Activated CD4-positive, alpha-beta T cell treated with anti-CD3 and anti-CD28 coated beads, Interleukin-2, amount 10 ng/mL, durations not matched to agents 7 days and 5 days (primary cell): ENCODE data around the gene KDM6A. TPM values are rescaled to one million over a fixed set of nuclear protein-coding genes. Genes with fewer than 3 reads are reported as not detected.
"Not testable (repeated sequence)": the region's sequence is repeated elsewhere in the genome, so short reads cannot be mapped to it uniquely, and the experiment has no call there.

Source experiments
- CTCF ChIA-PET: fragments of 350-600 bp; sonication (Branson Sonifier 250); formaldehyde crosslinking; loops from one replicate; lab custom pipeline; 2021; ENCODE audit warnings: antibody characterized with exemption; lab: Charles Lee
- POLR2A ChIA-PET: fragments of 350-600 bp; sonication (Branson Sonifier 250); formaldehyde crosslinking; loops from one replicate; lab custom pipeline; 2021; ENCODE audit warnings: antibody characterized with exemption; lab: Charles Lee
- DNase-seq: peaks from one replicate; pipeline ENCODE4 v3.0.0-alpha.2; 2020
- H3K27ac Mint-ChIP-seq: one replicate; pipeline ENCODE4 v1.8.0; 2021; ENCODE audit warnings: mild to moderate bottlenecking, moderate library complexity, mixed read lengths
- H3K27me3 Mint-ChIP-seq: one replicate; pipeline ENCODE4 v1.8.0; 2021; ENCODE audit warnings: mixed read lengths
- H3K36me3 Mint-ChIP-seq: one replicate; pipeline ENCODE4 v1.8.0; 2021; ENCODE audit warnings: low read depth, mixed read lengths
- H3K4me1 Mint-ChIP-seq: one replicate; pipeline ENCODE4 v1.8.0; 2021; ENCODE audit warnings: mixed read lengths
- H3K4me3 Mint-ChIP-seq: one replicate; pipeline ENCODE4 v1.8.0; 2021; ENCODE audit warnings: mild to moderate bottlenecking, moderate library complexity, mixed read lengths
- H3K9me3 Mint-ChIP-seq: one replicate; pipeline ENCODE4 v1.8.0; 2021; ENCODE audit warnings: mixed read lengths
- total RNA-seq, 2 experiments: library from RNA; stranded (reverse); gene quantifications; one replicate each; pipeline ENCODE4 v1.2.3, GENCODE V29; 2021

KDM6A gene
- total RNA-seq, 2 experiments from 2014 or later, result 26.6 to 27.6 TPM

DNA sequence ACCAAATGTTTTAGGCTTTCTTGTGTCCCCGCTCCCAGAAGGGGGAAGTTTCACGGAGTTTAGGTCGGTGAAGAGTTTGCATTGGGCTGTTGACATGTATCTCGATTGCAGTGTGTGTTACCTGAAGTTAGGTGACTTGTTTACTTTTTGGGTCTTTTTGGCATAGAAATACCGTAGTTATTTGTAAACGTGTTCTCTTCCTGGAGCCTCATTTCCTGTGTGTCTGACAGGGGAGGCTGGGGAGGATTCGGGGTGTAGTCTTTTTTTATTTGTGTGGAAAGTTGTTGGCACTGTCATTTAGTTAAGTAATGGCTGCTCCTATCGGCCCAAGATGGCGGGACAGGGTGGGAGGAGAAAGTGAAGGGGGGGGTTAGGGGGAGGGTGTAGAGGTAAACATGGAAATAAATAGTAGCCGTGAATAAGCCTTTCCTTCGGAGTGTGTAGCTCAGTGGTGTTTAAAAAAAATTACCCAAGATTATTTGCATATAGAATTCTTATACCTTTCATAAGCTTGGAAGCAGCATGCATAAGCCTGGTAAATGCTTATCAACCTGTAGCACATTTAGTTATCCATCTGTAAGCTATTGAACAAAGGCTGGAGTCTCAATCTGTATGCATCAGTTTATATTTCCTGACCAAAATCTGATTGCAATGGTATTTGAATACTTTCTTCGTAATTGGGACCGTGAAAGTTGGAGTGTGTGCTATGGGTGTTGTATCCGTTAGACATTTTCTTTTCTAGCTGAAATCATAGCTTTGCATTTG, 1.6 kb downstream of the KDM6A start:
- CTCF ChIA-PET, result interaction anchor here (0.6 to 0.9 kb wide), 2 partner anchors 33 to 133 kb away, joined by 3 read pairs; no protein-coding TSS in a partner anchor

GRCh38 chrX:44875185-44875489, 2.1 kb downstream of the KDM6A start:
- Mint-ChIP-seq H3K4me1 (peaks cover 15% of the 10 kb centered on the region), H3K9me3 (no peaks in the 10 kb centered on the region), H3K27me3 (no peaks in the 10 kb centered on the region), H3K27ac (peak overlapping the region; percentile 98), H3K4me3 (peak overlapping the region; percentile 96), H3K36me3 (peaks cover 5% of the 10 kb centered on the region)
- ChIA-PET CTCF (interaction anchor here (0.6 to 0.9 kb wide), 2 partner anchors 32 to 132 kb away, joined by 3 read pairs; no protein-coding TSS in a partner anchor), POLR2A (interaction anchor here (0.6 kb wide), 1 partner anchor 186 kb away, joined by 4 read pairs; no protein-coding TSS in a partner anchor)
- DNase-seq, result no peak

More for the DNA sequence above, 1.6 kb downstream of the KDM6A start:
- Mint-ChIP-seq H3K4me1 (peaks cover 14% of the 10 kb centered on the region), H3K27ac (peak overlapping the region; percentile 98), H3K9me3 (no peaks in the 10 kb centered on the region), H3K36me3 (peaks cover 5% of the 10 kb centered on the region), H3K4me3 (peak overlapping the region; percentile 96), H3K27me3 (no peaks in the 10 kb centered on the region)
- POLR2A ChIA-PET, result interaction anchor here (0.6 kb wide), 1 partner anchor 186 kb away, joined by 4 read pairs; no protein-coding TSS in a partner anchor
- peak; percentile 35 for DNase-seq

DNA sequence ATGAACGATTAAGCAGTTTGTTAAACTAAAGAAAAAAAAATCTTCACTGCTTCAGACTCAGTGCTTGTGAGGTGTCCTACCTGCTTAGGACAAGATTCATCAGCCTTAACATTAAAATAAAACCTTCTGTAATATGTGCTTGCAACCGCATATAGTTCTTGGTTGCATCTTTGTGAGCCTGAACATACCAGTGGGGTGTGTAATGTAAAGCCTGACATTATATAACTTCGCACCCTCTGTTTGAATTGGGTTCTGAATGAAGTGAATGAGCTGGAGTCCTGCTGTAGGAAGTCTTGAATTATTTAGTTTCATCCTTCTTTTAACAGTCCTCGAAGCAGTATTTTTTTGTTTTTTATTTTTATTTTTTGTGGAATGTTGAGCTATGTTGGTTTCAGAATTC, 3.1 kb downstream of the KDM6A start:
- DNase-seq, result no peak
- Mint-ChIP-seq H3K4me3 (peak overlapping the region; percentile 59), H3K9me3 (no peaks in the 10 kb centered on the region), H3K27me3 (no peaks in the 10 kb centered on the region), H3K4me1 (peaks cover 15% of the 10 kb centered on the region), H3K27ac (peak overlapping the region; percentile 80), H3K36me3 (peaks cover 7% of the 10 kb centered on the region)
- CTCF ChIA-PET, result interaction anchor here (0.6 to 0.9 kb wide), 2 partner anchors 9 to 926 kb away, joined by 3 to 4 read pairs; no protein-coding TSS in a partner anchor
- POLR2A ChIA-PET, result no interaction called here

GRCh38 chrX:44876767-44877166, 3.8 kb downstream of the KDM6A start:
- H3K27ac Mint-ChIP-seq, result no peak overlapping the region
- peak overlapping the region; percentile 25 for H3K4me3 Mint-ChIP-seq
- no peaks in the 10 kb centered on the region for H3K27me3 Mint-ChIP-seq
- CTCF ChIA-PET, result interaction anchor here (0.9 kb wide), 1 partner anchor 8 kb away, joined by 3 read pairs; no protein-coding TSS in a partner anchor
- no peak for DNase-seq
- no peaks in the 10 kb centered on the region for H3K9me3 Mint-ChIP-seq
- peaks cover 12% of the 10 kb centered on the region for H3K4me1 Mint-ChIP-seq
- peaks cover 9% of the 10 kb centered on the region for H3K36me3 Mint-ChIP-seq
- POLR2A ChIA-PET, result no interaction called here

GRCh38 chrX:44878780-44879179, 5.8 kb downstream of the KDM6A start:
- POLR2A ChIA-PET, result no interaction called here
- CTCF ChIA-PET, result interaction anchor here (1.0 kb wide), 1 partner anchor 9 kb away, joined by 3 read pairs; no protein-coding TSS in a partner anchor

GRCh38 chrX:44881549-44881948, 8.6 kb downstream of the KDM6A start:
- H3K4me1 Mint-ChIP-seq, result peaks cover 13% of the 10 kb centered on the region
- peaks cover 8% of the 10 kb centered on the region for H3K36me3 Mint-ChIP-seq
- H3K27ac Mint-ChIP-seq, result no peak overlapping the region
- ChIA-PET CTCF (no interaction called here), POLR2A (no interaction called here)
- H3K9me3 Mint-ChIP-seq, result no peaks in the 10 kb centered on the region
- no peak for DNase-seq
- H3K27me3 Mint-ChIP-seq, result no peaks in the 10 kb centered on the region
- H3K4me3 Mint-ChIP-seq, result no peak overlapping the region

More at GRCh38 chrX:44878780-44879179, 5.8 kb downstream of the KDM6A start:
- no peak for DNase-seq
- peaks cover 9% of the 10 kb centered on the region for H3K36me3 Mint-ChIP-seq
- H3K4me3 Mint-ChIP-seq, result no peak overlapping the region
- peaks cover 12% of the 10 kb centered on the region for H3K4me1 Mint-ChIP-seq
- no peaks in the 10 kb centered on the region for H3K9me3 Mint-ChIP-seq
- H3K27ac Mint-ChIP-seq, result no peak overlapping the region
- H3K27me3 Mint-ChIP-seq, result no peaks in the 10 kb centered on the region

GRCh38 chrX:44882635-44883034, 9.6 kb downstream of the KDM6A start:
- H3K9me3 Mint-ChIP-seq, result no peaks in the 10 kb centered on the region

DNA sequence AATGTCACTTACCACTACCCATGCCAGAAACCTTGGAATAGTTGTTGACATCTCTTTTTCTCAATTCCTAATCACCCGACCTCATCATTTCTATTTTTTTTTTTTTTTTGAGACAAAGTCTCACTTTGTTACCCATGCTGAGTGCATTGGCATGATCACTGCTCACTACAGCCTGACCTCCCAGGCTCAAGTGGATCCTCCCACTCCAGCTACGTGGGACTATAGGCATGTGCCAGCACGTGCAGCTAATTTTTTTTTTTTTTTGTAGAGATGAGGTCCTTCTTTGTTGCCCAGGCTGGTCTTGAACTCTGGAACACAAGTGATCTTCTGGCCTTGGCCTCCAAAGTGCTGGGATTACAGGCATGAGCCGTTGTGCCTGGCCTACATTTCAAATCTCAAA, 12.0 kb downstream of the KDM6A start:
- CTCF ChIA-PET, result interaction anchor here (1.3 kb wide), 1 partner anchor 8 kb away, joined by 3 read pairs; no protein-coding TSS in a partner anchor
- Mint-ChIP-seq H3K4me1 (peaks cover 11% of the 10 kb centered on the region), H3K27ac (no peak overlapping the region), H3K27me3 (no peaks in the 10 kb centered on the region), H3K9me3 (no peaks in the 10 kb centered on the region), H3K36me3 (peaks cover 6% of the 10 kb centered on the region), H3K4me3 (no peak overlapping the region)
- DNase-seq, result no peak
- POLR2A ChIA-PET, result interaction anchor here (0.5 kb wide), 1 partner anchor 253 kb away, joined by 3 read pairs; no protein-coding TSS in a partner anchor

More at GRCh38 chrX:44882635-44883034, 9.6 kb downstream of the KDM6A start:
- DNase-seq, result no peak
- ChIA-PET CTCF (interaction anchor here (1.4 kb wide), 1 partner anchor 16 kb away, joined by 3 read pairs; no protein-coding TSS in a partner anchor), POLR2A (no interaction called here)
- H3K36me3 Mint-ChIP-seq, result peaks cover 5% of the 10 kb centered on the region
- H3K4me3 Mint-ChIP-seq, result no peak overlapping the region
- no peak overlapping the region for H3K27ac Mint-ChIP-seq
- H3K27me3 Mint-ChIP-seq, result no peaks in the 10 kb centered on the region
- H3K4me1 Mint-ChIP-seq, result peaks cover 13% of the 10 kb centered on the region

GRCh38 chrX:44889824-44890223, 16.8 kb downstream of the KDM6A start:
- Mint-ChIP-seq H3K36me3 (peaks cover 9% of the 10 kb centered on the region), H3K4me3 (no peak overlapping the region), H3K27me3 (no peaks in the 10 kb centered on the region), H3K9me3 (no peaks in the 10 kb centered on the region), H3K27ac (no peak overlapping the region), H3K4me1 (peaks cover 11% of the 10 kb centered on the region)
- POLR2A ChIA-PET, result no interaction called here
- CTCF ChIA-PET, result no interaction called here
- no peak for DNase-seq

GRCh38 chrX:44890247-44890646, 17.3 kb downstream of the KDM6A start:
- DNase-seq, result no peak
- Mint-ChIP-seq H3K4me3 (no peak overlapping the region), H3K27me3 (no peaks in the 10 kb centered on the region), H3K4me1 (peaks cover 11% of the 10 kb centered on the region), H3K9me3 (no peaks in the 10 kb centered on the region), H3K27ac (no peak overlapping the region), H3K36me3 (peaks cover 9% of the 10 kb centered on the region)
- ChIA-PET POLR2A (no interaction called here), CTCF (no interaction called here)

DNA sequence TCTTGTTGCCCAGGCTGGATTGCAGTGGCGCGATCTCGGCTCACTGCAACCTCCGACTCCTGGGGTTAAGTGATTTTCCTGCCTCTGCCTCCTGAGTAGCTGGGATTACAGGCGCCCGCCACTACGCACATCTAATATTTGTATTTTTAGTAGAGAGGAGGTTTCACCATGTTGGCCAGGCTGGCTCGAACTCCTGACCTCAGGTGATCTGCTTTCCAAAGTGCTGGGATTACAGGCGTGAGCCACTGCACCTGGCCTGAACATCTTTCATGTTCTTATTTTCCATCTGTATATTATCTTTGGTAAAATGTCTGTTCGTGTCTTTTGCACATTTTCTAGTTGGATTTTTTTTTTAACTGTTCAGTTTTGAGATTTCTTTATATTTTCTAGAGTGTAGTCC, 17.7 kb downstream of the KDM6A start:
- H3K27me3 Mint-ChIP-seq, CTCF ChIA-PET, H3K27ac Mint-ChIP-seq, DNase-seq, H3K4me3 Mint-ChIP-seq, H3K9me3 Mint-ChIP-seq, POLR2A ChIA-PET: not testable (repeated sequence)
- Mint-ChIP-seq H3K36me3 (peaks cover 14% of the 10 kb centered on the region), H3K4me1 (peaks cover 14% of the 10 kb centered on the region)

GRCh38 chrX:44891642-44892041, 18.7 kb downstream of the KDM6A start:
- Mint-ChIP-seq H3K27me3 (no peaks in the 10 kb centered on the region), H3K4me1 (peaks cover 14% of the 10 kb centered on the region), H3K9me3 (peaks cover 3% of the 10 kb centered on the region), H3K4me3 (no peak overlapping the region), H3K36me3 (peaks cover 16% of the 10 kb centered on the region), H3K27ac (no peak overlapping the region)
- ChIA-PET POLR2A (no interaction called here), CTCF (no interaction called here)
- DNase-seq, result no peak

GRCh38 chrX:44896876-44897186, 23.8 kb downstream of the KDM6A start:
- peaks cover 18% of the 10 kb centered on the region for H3K36me3 Mint-ChIP-seq
- ChIA-PET CTCF (no interaction called here), POLR2A (no interaction called here)
- no peaks in the 10 kb centered on the region for H3K27me3 Mint-ChIP-seq
- H3K27ac Mint-ChIP-seq, result no peak overlapping the region
- H3K4me3 Mint-ChIP-seq, result no peak overlapping the region
- H3K4me1 Mint-ChIP-seq, result peaks cover 35% of the 10 kb centered on the region
- no peak for DNase-seq
- H3K9me3 Mint-ChIP-seq, result peaks cover 7% of the 10 kb centered on the region
